Endothelial cell (in vitro differentiated cells): ENCODE results near the gene APBA3. TPM values are rescaled to one million over a fixed set of nuclear protein-coding genes. Genes with fewer than 3 reads are reported as not detected.

Experiments
- DNase-seq: peaks from one replicate; pipeline ENCODE4 v3.0.0; 2021; ENCODE audit warnings: low spot score
- H3K27ac Mint-ChIP-seq: one replicate; pipeline ENCODE4 v1.8.0; 2021; ENCODE audit warnings: mixed read lengths, inconsistent platforms; ENCODE audit not compliant: unreplicated experiment
- H3K27me3 Mint-ChIP-seq: one replicate; pipeline ENCODE4 v1.8.0; 2021; ENCODE audit warnings: mild to moderate bottlenecking, moderate library complexity, mixed read lengths, inconsistent platforms; ENCODE audit not compliant: unreplicated experiment
- H3K36me3 Mint-ChIP-seq: one replicate; pipeline ENCODE4 v1.8.0; 2021; ENCODE audit warnings: mild to moderate bottlenecking, low read depth, mixed read lengths, inconsistent platforms; ENCODE audit not compliant: unreplicated experiment
- H3K4me1 Mint-ChIP-seq: one replicate; pipeline ENCODE4 v1.8.0; 2021; ENCODE audit warnings: mild to moderate bottlenecking, mixed read lengths, inconsistent platforms; ENCODE audit not compliant: unreplicated experiment
- H3K4me3 Mint-ChIP-seq: one replicate; pipeline ENCODE4 v1.8.0; 2021; ENCODE audit warnings: mild to moderate bottlenecking, mixed read lengths, inconsistent platforms; ENCODE audit not compliant: unreplicated experiment
- H3K9me3 Mint-ChIP-seq: one replicate; pipeline ENCODE4 v1.8.0; 2021; ENCODE audit warnings: mixed read lengths, inconsistent platforms; ENCODE audit not compliant: unreplicated experiment
- CTCF ChIP-seq: fragments of 200-600 bp; sonication (generic); IDR thresholded peaks from one replicate; pipeline ENCODE4 v1.5.0; 2021; ENCODE audit warnings: antibody characterized with exemption; ENCODE audit not compliant: unreplicated experiment
- total RNA-seq: library from RNA; stranded (reverse); fragmentation: NEBNext Ultra II Directional; extraction: Animal tissue kit (Norgen Biotek cat#: 25700); gene quantifications from one replicate; pipeline ENCODE4 v1.2.1, GENCODE V29; 2021; ENCODE audit not compliant: unreplicated experiment

Gene APBA3
- total RNA-seq, 1 donor from 2014 or later: 23.8 TPM

DNA sequence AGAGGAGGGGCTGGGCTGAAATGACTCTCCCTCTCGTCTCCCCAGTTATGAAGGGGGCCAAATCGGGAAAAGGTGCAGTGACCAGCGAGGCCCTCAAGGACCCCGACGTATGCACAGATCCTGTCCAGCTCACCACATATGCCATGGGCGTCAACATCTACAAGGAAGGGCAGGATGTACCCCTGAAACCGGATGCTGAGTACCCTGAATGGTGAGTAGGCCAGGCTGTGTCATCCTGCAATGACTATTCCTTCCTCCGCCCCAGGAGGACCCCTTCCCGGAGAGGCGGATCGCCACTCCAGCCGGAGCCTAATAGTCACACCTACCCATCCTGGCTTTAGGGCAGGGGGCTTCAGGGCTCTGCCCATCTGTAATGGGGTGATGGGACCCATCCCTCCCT lies 3.6 kb upstream of the APBA3 start:
- Mint-ChIP-seq H3K9me3 (no peaks in the 10 kb centered on the region), H3K27me3 (peaks cover 4% of the 10 kb centered on the region), H3K4me1 (peaks cover 8% of the 10 kb centered on the region), H3K36me3 (peaks cover 12% of the 10 kb centered on the region), H3K4me3 (no peak overlapping the region), H3K27ac (no peak overlapping the region)
- no peak for TF ChIP-seq CTCF
- no peak for DNase-seq

GRCh38 chr19:3762501-3763459 lies 1.3 kb upstream of the APBA3 start, which contains the start of gene MRPL54:
MRPL54 (plus strand) TSS chr19:3762682; CDS start chr19:3762701, 19 bp downstream.
- H3K4me1 Mint-ChIP-seq: peaks cover 8% of the 10 kb centered on the region

GRCh38 chr19:3762130-3762473 lies 610 bp upstream of the APBA3 start:
- DNase-seq: no peak
- peak overlapping the region; percentile 95 for H3K4me3 Mint-ChIP-seq
- no peaks in the 10 kb centered on the region for H3K9me3 Mint-ChIP-seq
- H3K27ac Mint-ChIP-seq: peak overlapping the region; percentile 98
- TF ChIP-seq CTCF: no peak
- peaks cover 2% of the 10 kb centered on the region for H3K27me3 Mint-ChIP-seq
- H3K4me1 Mint-ChIP-seq: peaks cover 8% of the 10 kb centered on the region
- H3K36me3 Mint-ChIP-seq: peaks cover 8% of the 10 kb centered on the region

More at GRCh38 chr19:3762501-3763459, 1.3 kb upstream of the APBA3 start, which contains the start of gene MRPL54:
- H3K36me3 Mint-ChIP-seq: peaks cover 8% of the 10 kb centered on the region
- H3K27ac Mint-ChIP-seq: peak within 1 kb of the TSS; percentile 98
- peak within 1 kb of the TSS; percentile 99 for H3K4me3 Mint-ChIP-seq
- TF ChIP-seq CTCF: no peak
- H3K9me3 Mint-ChIP-seq: no peaks in the 10 kb centered on the region
- H3K27me3 Mint-ChIP-seq: peaks cover 2% of the 10 kb centered on the region
- DNase-seq: peak; percentile 99

DNA sequence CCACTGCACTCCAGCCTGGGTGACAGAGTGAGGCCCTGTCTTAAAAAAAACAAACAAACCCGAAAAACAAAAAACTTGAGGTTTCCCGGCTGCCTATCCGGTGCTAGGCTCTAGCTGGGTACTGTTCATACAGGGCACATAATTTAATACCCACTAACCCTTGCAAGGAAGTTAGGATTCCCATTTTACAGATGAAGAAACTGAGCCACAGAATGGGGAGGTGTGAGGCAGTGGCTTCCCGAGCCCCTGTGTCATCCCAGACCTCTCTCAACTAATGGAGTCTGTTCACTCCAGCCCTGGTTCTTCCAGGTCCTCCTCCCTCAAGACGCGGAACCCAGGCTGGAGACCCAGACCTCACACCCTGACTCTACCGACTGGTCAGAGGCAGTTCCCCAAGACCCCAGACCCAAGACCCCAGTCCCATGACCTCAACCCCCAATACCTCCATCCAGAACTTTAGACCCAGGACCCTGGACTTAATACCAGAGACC lies 576 bp downstream of the APBA3 start:
- Mint-ChIP-seq H3K27me3 (no peaks in the 10 kb centered on the region), H3K27ac (peak overlapping the region; percentile 72), H3K36me3 (peaks cover 4% of the 10 kb centered on the region), H3K9me3 (no peaks in the 10 kb centered on the region), H3K4me1 (peaks cover 8% of the 10 kb centered on the region), H3K4me3 (peak overlapping the region; percentile 99)
- TF ChIP-seq CTCF: no peak
- no peak for DNase-seq
